Thyroid gland (tissue), 4 donors: ENCODE measurements around the gene CMSS1. TPM values are rescaled to one million over a fixed set of nuclear protein-coding genes. Genes with fewer than 3 reads are reported as not detected.

Experiments used
- DNase-seq, 2 donors: peaks; one replicate each; pipeline ENCODE4 v3.0.0-alpha.2; 2019
- H3K27ac ChIP-seq, 3 donors: fragments of 200-600 bp; sonication (generic); 1 replicate in 2 of 3; 2 replicates in 1 of 3; pipeline ENCODE4 v1.5.1; 2016 to 2019; ENCODE audit warnings: mild to moderate bottlenecking in 1 of 3, moderate library complexity in 1 of 3
- H3K27me3 ChIP-seq: fragments of 200-600 bp; sonication (generic); one replicate; pipeline ENCODE4 v1.5.1; 2019
- H3K36me3 ChIP-seq, 2 donors: fragments of 200-600 bp; sonication (generic); one replicate each; pipeline ENCODE4 v1.5.1; 2016 to 2019
- H3K4me1 ChIP-seq, 2 donors: fragments of 200-600 bp; sonication (generic); one replicate each; pipeline ENCODE4 v1.5.1; 2017 to 2019
- H3K4me3 ChIP-seq, 3 donors: fragments of 200-600 bp; sonication (generic); replicated peaks in 1 of 3; 1 replicate in 2 of 3; 2 replicates in 1 of 3; pipeline ENCODE4 v1.5.1; 2016; ENCODE audit warnings: mild to moderate bottlenecking in 1 of 3
- H3K9me3 ChIP-seq: fragments of 200-600 bp; sonication (generic); one replicate; pipeline ENCODE4 v1.5.1; 2017
- CTCF ChIP-seq, 6 experiments: fragments of 200-600 bp in 3 of 6; fragments of 450-650 bp in 3 of 6; sonication (generic) in 3 of 6; IDR thresholded peaks; one replicate each; pipeline ENCODE4 v1.5.1; 2016 to 2019; ENCODE audit warnings: antibody characterized with exemption in 6 of 6, mild to moderate bottlenecking in 2 of 6, inconsistent platforms in 1 of 6, moderate library complexity in 1 of 6
- POLR2A ChIP-seq, 2 donors: fragments of 450-650 bp; IDR thresholded peaks; one replicate each; pipeline ENCODE4 v1.6.1; 2017; ENCODE audit warnings: antibody characterized with exemption in 2 of 2, mild to moderate bottlenecking in 2 of 2, moderate library complexity in 1 of 2
- WGBS, 2 donors: methylation state at CpG; one replicate each; pipeline ENCODE4 v1.1.5; 2017; 5-methylcytosine and 5-hydroxymethylcytosine counted together
- intact Hi-C: fragments of 100-400 bp; cut with DNase I; formaldehyde crosslinking; loops from one replicate; pipeline ENCODE4 v1.15.1; 2023
- total RNA-seq, 4 donors: library from RNA; depleted of rRNA; stranded (reverse); fragments of >200 nt; gene quantifications; one replicate each; pipeline ENCODE4 v1.2.3, GENCODE V29; 2016

CMSS1 gene
- total RNA-seq, 4 donors from 2014 or later, result 7.7 to 15.0 (median 12.9) TPM

DNA sequence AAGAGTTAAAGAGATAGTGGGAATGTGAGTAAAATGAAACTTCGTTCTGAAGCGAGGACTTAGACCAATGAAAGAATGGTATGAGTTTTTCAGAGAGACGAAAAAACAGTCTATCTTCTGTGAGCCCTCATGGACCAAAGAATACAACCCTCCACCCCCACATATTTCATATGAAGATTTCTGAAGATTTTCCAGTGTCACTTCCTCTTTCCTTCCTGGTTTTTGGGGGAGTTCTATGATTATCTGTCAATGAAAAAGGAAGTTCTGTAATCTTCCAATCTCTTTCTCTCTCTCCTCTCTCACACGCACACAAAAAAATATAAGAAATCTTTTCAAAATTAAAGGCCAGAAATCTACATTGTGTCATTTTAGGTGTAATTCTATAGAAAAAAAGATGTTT is 27.7 kb downstream of the CMSS1 start:
- 65 to 68% methylated on average over 4 of the region's 4 CpGs for WGBS, 2 donors
- H3K4me3 ChIP-seq, result no peak overlapping the region
- no peak for DNase-seq
- peak overlapping the region in 1 of 3 donors; percentile 24 for H3K27ac ChIP-seq
- no peaks in the 10 kb centered on the region for H3K4me1 ChIP-seq
- no peaks in the 10 kb centered on the region for H3K9me3 ChIP-seq
- intact Hi-C loops, result no loop called here
- no peak for TF ChIP-seq POLR2A (IDR thresholded peaks at IDR 0.05)
- no peak for TF ChIP-seq CTCF (IDR thresholded peaks at IDR 0.05)
- H3K27me3 ChIP-seq, result no peaks in the 10 kb centered on the region
- no peaks in the 10 kb centered on the region for H3K36me3 ChIP-seq

DNA sequence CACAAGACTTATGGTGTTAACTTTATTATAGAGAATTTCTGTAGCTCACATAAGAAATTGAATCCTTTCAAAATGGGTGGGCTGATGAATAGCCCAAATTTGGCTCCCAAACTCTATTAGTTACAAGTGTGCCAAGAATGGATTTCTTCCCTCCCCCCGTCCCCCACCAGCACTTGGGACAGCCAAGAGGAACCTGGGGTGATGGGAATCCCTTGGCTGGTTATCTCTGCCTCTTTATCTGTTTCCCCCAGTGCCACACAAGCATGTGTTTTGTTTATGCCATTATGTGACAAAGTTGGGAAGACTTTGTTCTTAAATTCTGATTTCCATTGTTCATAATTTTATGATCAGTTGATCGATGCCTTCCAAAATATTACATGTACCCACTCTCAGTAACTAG is 28.3 kb downstream of the CMSS1 start:
- H3K4me3 ChIP-seq, result no peak overlapping the region
- H3K27me3 ChIP-seq, result no peaks in the 10 kb centered on the region
- H3K4me1 ChIP-seq, result no peaks in the 10 kb centered on the region
- no peaks in the 10 kb centered on the region for H3K9me3 ChIP-seq
- peak overlapping the region in 1 of 3 donors; percentile 24 for H3K27ac ChIP-seq
- WGBS, 2 donors, result 83% methylated on average over 2 of the region's 2 CpGs
- TF ChIP-seq CTCF (IDR thresholded peaks at IDR 0.05) (no peak), POLR2A (IDR thresholded peaks at IDR 0.05) (no peak)
- H3K36me3 ChIP-seq, result peaks cover 0 to 3% of the 10 kb centered on the region in 2 donors
- no peak for DNase-seq
- intact Hi-C loops, result no loop called here

DNA sequence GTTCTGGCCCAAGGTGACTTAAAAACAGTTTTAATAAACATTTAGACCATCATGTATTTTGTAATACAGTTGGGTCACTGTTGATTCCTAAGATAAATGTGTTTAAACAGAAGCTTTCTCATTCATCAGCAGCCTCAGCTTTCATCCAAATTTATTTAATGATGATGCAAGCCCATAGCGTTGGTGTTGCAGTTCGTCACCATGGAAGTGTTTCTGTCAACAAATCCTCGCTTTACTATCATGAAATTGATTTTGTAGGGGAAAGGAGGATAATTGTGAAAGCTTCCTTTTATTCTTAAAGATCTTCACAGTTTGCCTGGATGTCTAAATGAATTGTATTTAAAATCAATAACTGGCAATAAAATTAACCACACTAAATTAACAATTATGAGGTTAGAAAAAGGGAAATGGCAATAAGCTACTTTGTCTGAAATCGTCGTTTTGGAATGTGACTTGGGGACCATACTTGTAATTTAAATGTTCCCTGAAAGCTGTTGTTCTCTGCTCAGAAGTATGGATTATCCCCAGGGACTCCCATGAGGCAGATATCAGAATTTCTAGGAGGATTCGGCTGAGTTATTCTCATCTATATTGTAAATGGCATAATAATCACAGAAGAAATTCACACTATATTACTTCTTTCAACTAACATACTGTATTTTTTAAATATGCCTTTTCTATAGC is 29.0 kb downstream of the CMSS1 start:
- no peaks in the 10 kb centered on the region for H3K27me3 ChIP-seq
- no peak for TF ChIP-seq CTCF (IDR thresholded peaks at IDR 0.05)
- no peak for TF ChIP-seq POLR2A (IDR thresholded peaks at IDR 0.05)
- 64 to 65% methylated on average over 6 of the region's 6 CpGs for WGBS, 2 donors
- intact Hi-C loops, result no loop called here
- no peaks in the 10 kb centered on the region for H3K4me1 ChIP-seq
- DNase-seq, result no peak
- H3K36me3 ChIP-seq, result peaks cover 0 to 3% of the 10 kb centered on the region in 2 donors
- no peaks in the 10 kb centered on the region for H3K9me3 ChIP-seq
- H3K27ac ChIP-seq, result no peak overlapping the region
- no peak overlapping the region for H3K4me3 ChIP-seq

- no peaks in the 10 kb centered on the region for H3K27me3 ChIP-seq
- H3K4me3 ChIP-seq, result no peak overlapping the region
- 94 to 95% methylated on average over 6 of the region's 6 CpGs for WGBS, 2 donors
- TF ChIP-seq POLR2A (IDR thresholded peaks at IDR 0.05), result no peak
- no peak for TF ChIP-seq CTCF (IDR thresholded peaks at IDR 0.05)
- H3K27ac ChIP-seq, result no peak overlapping the region
- H3K9me3 ChIP-seq, result no peaks in the 10 kb centered on the region
- H3K36me3 ChIP-seq, result peaks cover 0 to 3% of the 10 kb centered on the region in 2 donors
- H3K4me1 ChIP-seq, result no peaks in the 10 kb centered on the region
- no peak for DNase-seq
- intact Hi-C loops, result no loop called here
Observed at GRCh38 chr3:99848433-99848832, 30.8 kb downstream of the CMSS1 start.

DNA sequence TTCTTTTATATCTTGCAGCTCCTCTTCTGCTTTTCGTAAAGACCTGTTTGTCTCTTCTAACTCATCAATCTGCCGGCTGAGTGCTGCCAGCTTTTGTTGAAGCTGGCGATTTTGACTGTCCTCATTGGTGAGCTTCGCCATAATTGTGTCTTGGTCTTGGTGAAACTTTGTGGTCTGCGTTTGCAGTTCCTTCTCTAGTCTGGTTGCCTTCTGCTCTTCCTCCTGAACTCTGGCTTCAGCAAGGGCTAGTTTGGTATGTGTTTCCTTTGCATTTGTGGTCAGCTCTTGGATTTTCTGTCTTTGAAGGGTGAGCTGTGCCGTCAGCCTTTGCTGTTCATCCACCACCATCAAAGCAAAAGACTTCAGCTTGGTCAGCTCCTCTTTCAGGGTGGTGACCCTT is 32.9 kb downstream of the CMSS1 start:
- Histone ChIP-seq H3K27ac (no peak overlapping the region), H3K9me3 (no peaks in the 10 kb centered on the region), H3K4me1 (no peaks in the 10 kb centered on the region), H3K27me3 (no peaks in the 10 kb centered on the region), H3K36me3 (peaks cover 0 to 3% of the 10 kb centered on the region in 2 donors), H3K4me3 (no peak overlapping the region)
- DNase-seq, result no peak
- 92 to 94% methylated on average over 6 of the region's 6 CpGs for WGBS, 2 donors
- TF ChIP-seq CTCF (IDR thresholded peaks at IDR 0.05), result no peak
- no peak for TF ChIP-seq POLR2A (IDR thresholded peaks at IDR 0.05)
- intact Hi-C loops, result no loop called here
